SKM-1 (cell line): Measurements from ENCODE around the gene SCD.
"Not testable (repeated sequence)": the region's sequence is repeated elsewhere in the genome, so short reads cannot be mapped to it uniquely, and the experiment has no call there.

ENCODE experiments used
- DNase-seq: peaks from one replicate; lab custom pipeline; 2025; ENCODE audit not compliant: unreplicated experiment; lab: John Stamatoyannopoulos, UW

Gene SCD

GRCh38 chr10:100359529-100360150 lies 12.6 kb downstream of the SCD start:
- DNase-seq: no peak

DNA sequence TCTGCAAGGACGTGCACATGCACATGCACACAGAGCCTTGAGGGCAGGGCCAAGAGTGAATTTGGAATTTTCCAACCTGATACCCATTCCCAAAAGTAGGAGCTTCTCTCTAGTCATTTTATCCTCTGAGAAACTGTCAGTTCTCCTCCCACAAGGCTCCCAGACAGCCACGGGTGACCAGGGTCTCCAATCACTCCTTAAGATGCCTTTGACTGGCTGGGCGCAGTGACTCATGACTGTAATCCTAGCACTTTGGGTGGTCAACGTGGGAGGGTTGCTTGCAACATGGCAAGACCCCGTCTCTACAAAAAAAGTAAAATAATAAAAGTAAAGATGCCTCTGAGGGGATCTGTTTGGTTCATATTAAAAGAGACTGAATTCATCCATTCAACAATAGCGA lies 13.2 kb downstream of the SCD start:
- DNase-seq: no peak

- no peak for DNase-seq
Observed at GRCh38 chr10:100362570-100363496, 15.8 kb downstream of the SCD start.

DNA sequence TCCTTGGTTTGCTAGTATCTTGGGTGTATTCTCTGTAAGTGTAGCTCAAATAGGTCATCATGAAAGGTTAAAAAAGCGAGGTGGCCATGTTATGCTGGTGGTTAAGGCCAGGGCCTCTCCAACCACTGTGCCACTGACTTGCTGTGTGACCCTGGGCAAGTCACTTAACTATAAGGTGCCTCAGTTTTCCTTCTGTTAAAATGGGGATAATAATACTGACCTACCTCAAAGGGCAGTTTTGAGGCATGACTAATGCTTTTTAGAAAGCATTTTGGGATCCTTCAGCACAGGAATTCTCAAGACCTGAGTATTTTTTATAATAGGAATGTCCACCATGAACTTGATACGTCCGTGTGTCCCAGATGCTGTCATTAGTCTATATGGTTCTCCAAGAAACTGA lies 17.1 kb downstream of the SCD start:
- DNase-seq: no peak

DNA sequence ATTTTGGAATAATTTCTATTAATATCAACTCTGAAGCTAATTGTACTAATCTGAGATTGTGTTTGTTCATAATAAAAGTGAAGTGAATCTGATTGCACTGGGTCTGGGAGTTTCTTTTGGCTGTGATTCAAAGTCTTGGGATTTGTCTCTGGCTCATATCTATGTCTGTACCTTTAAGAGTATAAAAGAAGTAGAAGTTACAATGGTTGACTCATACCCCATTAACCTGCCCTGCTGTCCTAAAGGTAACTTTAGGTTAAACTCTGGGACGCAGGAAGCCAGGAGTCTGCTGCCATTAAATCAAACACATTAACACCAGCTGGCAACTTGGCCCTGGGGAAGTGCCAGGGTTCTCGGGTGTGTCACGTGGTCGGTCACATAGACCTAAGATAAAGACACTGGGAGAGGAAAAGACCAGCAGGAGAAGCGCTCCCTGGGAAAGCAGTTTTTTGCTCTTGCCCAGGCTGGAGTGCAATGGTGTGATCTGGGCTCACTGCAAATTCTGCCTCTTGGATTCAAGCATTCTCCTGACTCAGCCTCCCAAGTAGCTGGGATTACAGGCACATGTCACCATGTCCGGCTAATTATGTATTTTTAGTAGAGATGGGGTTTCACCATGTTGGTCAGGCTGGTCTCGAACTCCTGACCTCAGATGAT lies 17.8 kb downstream of the SCD start:
- DNase-seq: no peak

DNA sequence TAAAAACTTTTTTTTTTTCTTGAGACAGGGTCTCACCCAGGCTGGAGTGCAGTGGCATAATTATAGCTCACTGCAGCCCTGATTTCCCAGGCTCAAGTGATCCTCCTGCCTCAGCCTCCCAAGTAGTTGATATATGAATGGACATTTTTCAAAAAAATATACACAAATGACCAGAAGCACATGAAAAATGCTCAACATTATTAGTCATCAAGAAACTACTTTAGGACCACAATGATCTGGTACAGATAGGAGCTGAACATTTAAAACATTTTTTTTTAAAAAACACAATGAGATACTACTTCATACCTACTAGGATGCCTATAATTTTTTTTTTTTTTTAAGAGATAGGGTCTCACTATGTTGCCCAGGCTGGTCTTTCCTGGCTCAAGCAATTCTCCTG lies 21.7 kb downstream of the SCD start:
- no peak for DNase-seq

- peak; percentile 45 for DNase-seq
Observed at GRCh38 chr10:100370714-100371481, 23.9 kb downstream of the SCD start.

DNA sequence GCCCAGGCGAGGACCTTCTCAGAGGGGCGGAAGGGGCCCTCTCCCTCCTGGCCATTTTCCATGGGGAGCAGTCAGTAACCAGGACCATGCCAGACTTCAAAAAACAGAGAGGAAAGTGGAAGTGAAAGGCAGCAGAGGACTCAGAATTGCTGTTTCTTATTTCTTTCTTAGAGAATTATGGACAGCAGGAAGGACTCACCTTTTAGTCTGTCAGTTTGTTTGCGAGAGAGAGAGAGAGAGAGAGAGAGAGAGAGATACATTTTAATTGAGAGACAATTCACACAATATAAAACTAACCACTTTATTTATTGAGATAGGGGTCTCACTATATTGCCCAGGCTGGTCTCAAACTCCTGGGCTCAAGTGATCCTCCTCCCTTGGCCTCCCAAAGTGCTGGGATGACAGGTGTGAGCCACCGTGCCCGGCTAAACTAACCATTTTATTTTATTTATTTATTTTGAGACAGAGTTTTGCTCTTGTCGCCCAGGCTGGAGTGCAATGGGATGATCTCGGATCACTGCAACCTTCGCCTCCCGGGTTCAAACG lies 24.5 kb downstream of the SCD start:
- no peak for DNase-seq

DNA sequence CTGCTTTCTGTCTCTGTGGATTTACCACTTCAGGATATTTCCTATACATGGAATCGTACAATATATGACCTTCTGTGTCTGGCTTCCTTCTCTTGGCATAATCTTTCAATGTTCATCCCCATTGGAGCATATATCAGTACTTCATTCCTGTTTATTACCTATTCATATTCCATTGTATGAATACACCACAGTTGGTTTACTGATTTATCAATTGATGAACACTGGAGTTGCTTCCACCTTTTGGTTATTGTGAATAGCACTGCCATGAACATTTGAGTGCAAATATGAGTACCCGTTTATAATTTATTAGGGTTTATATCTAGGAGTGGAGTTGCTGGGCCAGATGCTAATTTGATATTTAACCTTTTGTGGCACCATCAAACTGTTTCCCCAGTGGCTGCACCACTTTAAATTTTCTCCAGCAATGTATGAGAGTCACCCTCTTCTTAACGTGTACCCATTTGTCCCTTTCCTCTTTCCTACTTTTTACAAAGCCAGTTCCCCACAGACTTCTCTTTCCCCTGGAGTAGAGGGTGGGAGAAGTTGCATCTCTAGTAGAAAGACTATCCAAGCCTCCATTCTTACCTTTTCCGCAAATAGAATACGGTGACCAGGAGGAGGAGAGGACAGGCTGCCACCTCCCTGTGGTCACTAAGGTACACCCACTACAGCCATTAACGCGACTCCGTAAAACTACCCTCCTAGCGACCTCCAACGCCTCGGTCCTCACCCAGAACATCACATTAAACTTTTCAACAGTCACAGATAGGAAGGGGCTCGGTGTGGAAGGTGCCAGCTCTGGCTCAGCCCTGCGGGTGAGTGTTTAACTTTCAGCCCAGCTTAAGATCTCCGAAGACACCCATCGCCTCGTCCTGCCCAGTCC lies 25.6 kb downstream of the SCD start:
- DNase-seq: no peak

GRCh38 chr10:100373298-100374199 lies 26.5 kb downstream of the SCD start:
- DNase-seq: peak; percentile 86

DNA sequence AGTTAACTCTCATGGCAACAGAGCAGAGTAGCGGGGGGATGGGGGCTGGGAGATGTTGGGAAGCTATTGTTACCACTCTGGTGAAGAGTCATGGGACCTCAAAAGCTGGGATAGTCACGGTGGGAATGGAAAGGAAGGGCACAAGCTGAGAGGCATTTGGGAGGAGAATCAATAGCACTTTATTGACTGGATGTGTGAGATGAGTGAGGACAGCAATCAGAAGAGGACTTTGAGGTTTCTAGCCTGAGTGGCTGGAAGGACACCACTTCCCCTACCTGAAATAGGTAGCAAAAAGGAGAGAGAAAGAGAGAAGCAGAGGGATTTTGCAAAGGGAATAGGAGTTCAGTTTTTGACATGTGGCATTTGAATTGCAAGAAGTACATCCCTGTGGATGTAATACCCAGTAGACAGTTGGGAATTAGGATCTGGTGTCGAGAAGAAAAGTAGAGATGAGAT lies 27.2 kb downstream of the SCD start:
- no peak for DNase-seq

DNA sequence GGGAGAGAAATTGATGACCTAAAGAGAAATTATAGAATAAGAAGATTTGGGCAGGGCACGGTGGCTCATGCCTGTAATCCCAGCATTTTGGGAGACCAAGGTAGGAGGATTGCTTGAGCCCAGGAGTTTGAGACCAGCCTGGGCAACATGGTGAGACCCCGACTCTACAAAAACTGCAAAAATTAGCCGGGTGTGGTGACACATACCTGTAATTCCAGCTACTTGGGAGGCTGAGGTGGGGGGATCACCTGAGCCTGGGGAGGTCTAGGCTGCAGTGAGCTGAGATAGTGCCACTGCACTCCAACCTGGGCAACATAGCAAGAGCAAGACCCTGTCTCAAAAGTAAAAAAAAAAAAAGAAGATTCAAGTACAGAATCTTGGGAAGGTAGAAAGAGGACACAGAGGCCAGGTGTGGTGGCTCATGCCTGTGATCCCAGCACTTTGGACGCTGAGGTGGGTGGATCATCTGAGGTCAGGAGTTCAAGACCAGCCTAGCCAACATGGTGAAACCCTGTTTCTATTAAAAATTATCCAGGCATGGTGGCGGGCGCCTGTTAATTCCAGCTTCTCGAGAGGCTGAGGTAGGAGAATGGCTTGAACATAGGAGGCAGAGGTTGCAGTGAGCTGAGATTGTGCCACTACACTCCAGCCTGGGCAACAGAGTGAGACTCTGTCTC lies 27.8 kb downstream of the SCD start:
- not testable (repeated sequence) for DNase-seq

DNA sequence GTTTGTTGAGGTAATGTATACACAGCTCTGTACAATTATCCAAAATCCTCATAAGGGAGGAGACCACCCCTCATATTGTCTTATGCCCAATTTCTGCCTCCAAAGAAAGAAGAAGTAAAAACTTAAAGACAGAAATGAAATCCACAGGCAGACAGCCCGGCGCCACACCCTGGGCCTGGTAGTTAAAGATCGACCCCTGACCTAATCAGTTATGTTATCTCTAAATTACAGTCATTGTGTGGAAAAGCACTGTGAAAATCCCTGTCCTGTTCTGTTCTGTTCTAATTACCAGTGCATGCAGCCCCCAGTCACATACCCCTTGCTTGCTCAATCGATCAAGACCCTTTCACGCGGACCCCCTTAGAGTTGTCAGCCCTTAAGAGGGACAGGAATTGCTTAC lies 29.6 kb downstream of the SCD start:
- not testable (repeated sequence) for DNase-seq

DNA sequence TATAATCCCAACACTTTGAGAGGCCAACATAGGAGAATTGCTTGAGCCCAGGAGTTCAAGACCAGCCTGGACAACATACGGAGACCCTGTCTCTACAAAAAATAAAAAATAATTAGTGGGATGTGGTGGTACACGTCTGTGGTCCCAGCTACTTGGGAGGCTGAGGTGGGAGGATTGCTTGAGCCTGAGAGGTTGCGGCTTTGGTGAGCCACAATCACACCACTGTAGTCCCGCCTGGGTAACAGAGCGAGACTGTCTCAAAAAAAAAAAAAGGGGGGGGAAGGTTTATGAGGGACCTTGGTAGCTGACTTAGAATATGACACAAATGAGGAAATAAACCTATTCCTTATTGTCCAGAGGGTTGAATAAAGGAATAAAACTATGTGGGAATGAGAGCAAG lies 30.8 kb downstream of the SCD start:
- DNase-seq: no peak

GRCh38 chr10:100380400-100380799 lies 33.4 kb downstream of the SCD start:
- DNase-seq: no peak

- no peak for DNase-seq
Observed at GRCh38 chr10:100382553-100382952, 35.5 kb downstream of the SCD start.

- no peak for DNase-seq
Observed at GRCh38 chr10:100383251-100383650, 36.2 kb downstream of the SCD start.
